Eye (tissue), 1 donor: ENCODE data around the gene MED14.

Experiments used
- DNase-seq: peaks from one replicate; pipeline ENCODE4 v3.0.0-alpha.2; 2015

Gene MED14

GRCh38 chrX:40729598-40730584 is 5.5 kb downstream of the MED14 start:
- no peak for DNase-seq

DNA sequence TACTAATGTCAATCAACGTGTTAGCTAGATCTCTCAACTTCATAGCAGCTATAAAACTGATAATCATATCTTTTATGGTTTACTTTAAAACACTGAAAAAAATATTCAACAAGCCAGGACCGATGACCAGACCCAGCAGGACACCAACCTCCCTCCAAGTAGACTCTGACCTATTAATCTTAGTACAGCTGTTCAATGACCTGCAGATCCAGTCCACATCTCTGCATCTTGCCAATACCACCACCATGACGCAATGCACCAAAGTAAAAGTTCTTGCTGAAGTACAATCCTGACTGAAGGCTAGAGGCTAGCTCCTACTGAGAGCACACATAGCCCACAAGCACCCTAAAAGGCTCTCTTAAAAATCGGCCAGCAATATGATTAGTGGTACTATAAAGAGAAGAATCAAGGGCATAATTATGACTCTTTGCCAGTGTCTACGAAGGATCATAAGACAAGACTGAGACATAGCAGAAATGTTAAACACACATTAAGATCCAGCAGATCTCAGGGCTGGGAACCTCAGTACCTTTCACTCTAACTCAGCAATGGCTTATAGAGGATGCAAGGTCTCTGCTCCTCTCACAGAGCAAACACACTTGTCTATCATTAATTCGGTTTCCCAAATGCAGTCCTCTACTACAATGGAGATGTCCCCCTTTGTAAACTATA is 7.6 kb downstream of the MED14 start:
- DNase-seq, result no peak

DNA sequence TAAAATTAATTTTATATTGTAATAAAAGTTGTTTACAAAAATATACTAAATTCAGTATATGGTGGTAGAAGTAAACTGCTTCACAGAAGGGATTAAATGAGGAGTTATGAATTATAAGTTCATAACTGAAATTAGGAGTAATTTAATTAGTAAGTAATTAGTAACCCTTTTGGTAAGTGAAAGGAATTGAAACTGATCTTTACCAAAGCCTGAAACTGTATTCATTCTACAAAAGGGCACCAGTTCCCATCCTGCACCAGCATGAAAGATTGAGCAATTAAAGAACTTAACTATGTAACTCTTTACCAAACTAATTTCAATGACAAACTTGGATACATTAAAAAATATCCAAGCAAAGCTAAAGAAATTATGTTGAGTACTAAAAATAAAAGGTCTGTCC is 8.2 kb downstream of the MED14 start:
- DNase-seq, result no peak

DNA sequence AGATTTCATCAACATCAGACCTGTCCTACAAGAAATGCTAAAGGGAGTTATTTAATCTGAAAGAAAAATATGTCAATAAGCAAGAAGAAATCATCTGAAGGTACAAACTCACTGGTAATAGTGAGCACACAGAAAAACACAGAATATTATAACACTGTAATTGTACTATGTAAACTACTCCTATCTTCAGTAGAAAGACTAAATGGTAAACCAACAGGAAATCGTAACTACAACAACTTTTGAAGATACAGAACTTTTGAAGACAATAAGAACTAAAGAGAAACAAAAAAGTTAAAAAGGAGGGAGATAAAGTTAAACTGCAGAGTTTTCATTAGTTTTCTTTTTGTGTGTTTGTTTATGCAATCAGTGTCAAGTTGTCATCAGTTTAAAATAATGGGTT is 12.4 kb downstream of the MED14 start:
- DNase-seq, result no peak

GRCh38 chrX:40721489-40722106 is 13.7 kb downstream of the MED14 start:
- DNase-seq, result no peak

GRCh38 chrX:40720792-40721191 is 14.6 kb downstream of the MED14 start:
- DNase-seq, result no peak

DNA sequence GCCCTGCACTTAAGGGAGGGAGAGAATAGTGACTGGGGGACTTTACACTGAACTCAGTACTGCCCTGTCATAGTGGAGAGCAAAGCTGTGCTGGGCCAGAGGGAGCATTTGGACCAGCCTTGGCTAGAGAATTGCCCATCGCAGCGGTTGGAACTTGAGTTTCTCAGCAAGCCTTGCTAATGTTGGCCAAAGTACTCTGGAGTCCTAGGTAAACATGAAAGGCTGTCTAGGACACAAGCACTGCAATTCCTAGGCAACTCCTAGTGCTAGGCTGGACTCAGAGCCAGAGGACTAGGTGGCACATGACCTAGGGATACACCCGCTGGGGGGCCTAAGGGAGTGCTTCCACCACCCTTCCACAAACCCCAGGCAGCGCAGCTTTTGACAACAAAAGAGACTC is 15.0 kb downstream of the MED14 start:
- DNase-seq, result no peak

DNA sequence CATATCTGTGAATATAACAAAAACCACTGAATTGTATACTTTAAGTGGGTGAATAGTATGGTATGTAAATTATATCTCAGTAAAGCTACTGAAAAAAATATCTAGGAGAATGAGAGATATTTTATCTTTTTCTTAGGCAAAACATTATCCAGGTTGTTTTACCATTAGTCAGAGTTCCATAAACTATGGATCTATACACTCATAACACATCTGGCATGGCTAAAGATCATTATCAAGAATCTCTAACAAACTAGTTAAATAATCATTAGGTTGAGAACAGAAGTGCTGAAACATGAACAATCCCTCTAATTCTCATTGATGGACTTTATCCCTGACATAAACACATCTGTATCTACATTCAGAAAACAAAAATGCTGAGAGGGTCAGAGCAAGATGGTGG is 15.6 kb downstream of the MED14 start:
- no peak for DNase-seq

GRCh38 chrX:40719218-40719617 is 16.1 kb downstream of the MED14 start:
- DNase-seq, result no peak

DNA sequence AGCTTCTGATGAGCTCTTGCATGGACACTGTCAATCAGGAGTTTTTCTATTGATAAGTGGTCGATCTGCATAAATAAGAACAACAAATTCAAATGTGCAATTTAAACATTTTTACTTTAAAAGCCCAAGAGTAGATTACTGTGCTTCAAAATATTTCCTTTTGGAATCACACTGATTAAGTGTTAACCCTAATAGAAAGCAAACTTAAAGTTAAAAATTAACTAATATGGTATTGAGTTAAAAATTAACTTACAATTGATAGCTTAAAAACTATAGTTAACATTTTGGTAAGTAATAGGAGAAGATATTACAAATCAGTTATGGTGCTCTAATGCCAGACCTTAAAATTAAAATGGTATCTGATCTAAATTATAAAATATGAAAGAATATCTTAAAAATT is 25.9 kb downstream of the MED14 start:
- no peak for DNase-seq

- DNase-seq, result no peak
Observed at GRCh38 chrX:40705658-40706312, 29.6 kb downstream of the MED14 start.

- no peak for DNase-seq
Observed at GRCh38 chrX:40700640-40701342, 34.6 kb downstream of the MED14 start.

DNA sequence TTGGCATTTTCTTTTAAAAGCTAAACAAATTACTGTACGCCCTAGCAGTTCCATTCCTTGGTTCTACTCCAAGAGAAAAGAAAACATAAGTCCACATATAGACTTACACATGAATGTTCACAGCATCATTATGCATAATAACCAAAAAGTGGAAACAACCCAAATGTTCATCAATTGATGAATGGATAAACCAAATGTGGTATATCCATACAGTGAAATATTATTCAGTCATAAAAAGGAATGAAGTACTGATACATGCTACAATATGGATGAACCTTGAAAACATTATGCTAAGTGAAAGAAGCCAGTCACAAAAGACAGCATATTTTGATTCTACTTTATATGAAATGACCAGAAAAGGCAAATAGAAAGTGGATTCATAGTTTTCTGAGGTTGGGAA is 36.5 kb downstream of the MED14 start:
- DNase-seq, result no peak

GRCh38 chrX:40694802-40695201 is 40.5 kb downstream of the MED14 start:
- DNase-seq, result no peak

DNA sequence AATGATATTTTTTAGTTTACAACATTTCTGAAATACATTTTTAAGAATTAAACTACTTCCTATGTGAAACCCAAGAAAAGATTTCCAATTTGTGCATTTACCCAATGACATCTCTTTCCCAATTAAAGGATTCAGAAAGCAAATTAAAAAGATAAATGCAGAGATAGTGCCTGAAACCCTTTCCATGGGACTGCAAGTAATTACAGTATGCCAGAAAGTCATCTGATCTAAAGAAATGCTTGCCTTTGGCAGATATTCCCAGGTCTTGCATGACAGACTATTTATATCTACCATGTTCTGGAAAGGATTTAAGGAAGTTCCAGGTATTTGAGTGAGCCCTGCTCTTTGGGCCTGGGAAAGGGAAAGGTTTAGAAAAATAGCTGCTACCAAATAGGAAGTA is 46.4 kb downstream of the MED14 start:
- DNase-seq, result no peak

GRCh38 chrX:40687169-40687568 is 48.2 kb downstream of the MED14 start:
- no peak for DNase-seq

- DNase-seq, result no peak
Observed at GRCh38 chrX:40685362-40685918, 49.9 kb downstream of the MED14 start.

DNA sequence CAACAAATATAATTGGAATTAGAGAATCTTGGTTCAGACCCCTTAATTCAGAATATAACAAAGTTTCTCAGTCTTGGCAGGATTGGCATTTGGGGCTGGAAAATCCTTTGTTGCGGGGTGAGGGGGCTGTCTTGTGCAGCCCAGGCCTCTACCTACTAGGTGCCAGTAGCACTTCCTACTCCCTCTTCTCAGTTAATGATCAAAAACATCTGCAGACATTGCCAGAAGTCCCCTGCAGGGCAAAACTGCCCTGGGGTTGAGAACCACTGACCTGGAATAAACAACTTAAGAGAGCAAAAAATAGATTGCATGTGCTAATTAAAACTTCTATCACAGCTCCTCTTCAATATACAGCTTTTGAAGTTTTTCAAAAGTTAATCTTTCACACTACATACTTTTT is 51.2 kb downstream of the MED14 start:
- peak; percentile 50 for DNase-seq

GRCh38 chrX:40683245-40683644 is 52.1 kb downstream of the MED14 start:
- DNase-seq, result no peak

DNA sequence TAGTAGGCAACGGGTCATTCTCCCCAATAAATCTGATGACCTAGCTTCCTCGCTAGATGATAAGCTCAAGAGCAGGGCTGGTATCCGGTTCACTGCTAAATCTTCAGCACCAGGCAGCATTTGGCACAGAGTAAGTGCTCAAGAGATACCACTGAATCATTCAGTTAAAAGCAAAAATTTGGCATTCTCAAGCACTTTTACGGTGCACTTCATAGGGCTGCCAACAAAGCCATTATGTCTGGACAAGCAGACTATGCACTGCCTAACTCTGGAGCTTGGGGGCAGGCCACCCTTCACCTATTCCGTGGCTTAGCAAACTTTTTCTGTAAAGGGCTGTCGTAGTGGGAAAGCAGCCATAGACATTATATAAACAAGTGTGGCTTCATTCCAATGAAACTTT is 64.2 kb downstream of the MED14 start:
- DNase-seq, result no peak

DNA sequence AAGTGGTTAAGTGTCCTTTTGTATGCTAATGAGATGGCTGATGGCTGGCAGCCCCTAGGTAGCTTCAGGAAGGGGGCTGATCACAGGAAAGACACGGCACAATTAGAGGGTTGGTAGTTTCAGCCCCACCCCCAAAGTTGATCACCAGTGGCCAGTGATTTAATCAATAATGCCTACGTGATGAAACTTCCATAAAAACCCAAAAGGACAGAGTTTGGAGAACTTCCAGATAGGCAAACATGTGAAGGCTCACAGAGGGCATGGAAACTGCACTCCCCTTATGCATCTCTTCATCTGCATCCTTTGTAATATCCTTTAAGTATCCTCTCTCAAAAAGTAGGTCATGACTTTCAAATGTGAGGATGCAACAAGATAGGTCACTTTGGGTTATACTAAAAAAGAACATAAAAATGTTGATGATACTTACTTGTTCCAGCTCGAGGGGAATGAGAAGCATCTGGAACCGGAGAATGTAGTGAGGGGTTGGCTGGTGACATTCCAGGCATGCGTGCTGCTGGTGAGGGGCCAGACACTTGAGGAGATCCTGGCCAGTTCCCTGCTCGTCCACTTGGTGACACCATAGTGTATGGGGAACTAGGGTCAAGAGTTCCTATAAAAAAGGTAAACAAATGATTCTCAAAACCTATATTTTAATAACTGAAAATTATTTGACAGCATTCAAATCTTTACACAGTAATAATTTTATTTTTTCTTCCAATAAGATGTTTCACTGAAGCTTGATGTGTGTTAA is 71.3 kb downstream of the MED14 start:
- DNase-seq, result peak; percentile 4
